GM13976 (cell line): ENCODE measurements around the gene PARK7.
"Not testable (repeated sequence)": the region's sequence is repeated elsewhere in the genome, so short reads cannot be mapped to it uniquely, and the experiment has no call there.

Source experiments
- DNase-seq: peaks from one replicate; pipeline ENCODE4 v3.0.0; 2012; ENCODE audit warnings: low spot score
- CTCF ChIP-seq: IDR thresholded peaks from 2 replicates; pipeline ENCODE4 v1.5.1; 2012; ENCODE audit warnings: borderline replicate concordance, mild to moderate bottlenecking; ENCODE audit not compliant: insufficient read depth; ENCODE audit errors: extremely low read depth, missing control alignments, control extremely low read depth
- in situ Hi-C: fragments of 300-500 bp; cut with MboI; formaldehyde crosslinking; loops from one replicate; pipeline ENCODE4 v1.12.0; 2022; ENCODE audit warnings: low sequenced_read_pairs, mixed read lengths, inconsistent platforms; ENCODE audit not compliant: unreplicated experiment

Gene PARK7

GRCh38 chr1:7961216-7962013, at the start of gene PARK7:
PARK7 (plus strand) TSS chr1:7961711; CDS start chr1:7962786, 1,075 bp downstream.
- peak; percentile 36 for TF ChIP-seq CTCF
- in situ Hi-C loops = no loop called here
- DNase-seq = peak; percentile 97

- in situ Hi-C loops = no loop called here
- no peak for TF ChIP-seq CTCF
Observed at GRCh38 chr1:7912145-7912544, 49.4 kb upstream of the PARK7 start.

DNA sequence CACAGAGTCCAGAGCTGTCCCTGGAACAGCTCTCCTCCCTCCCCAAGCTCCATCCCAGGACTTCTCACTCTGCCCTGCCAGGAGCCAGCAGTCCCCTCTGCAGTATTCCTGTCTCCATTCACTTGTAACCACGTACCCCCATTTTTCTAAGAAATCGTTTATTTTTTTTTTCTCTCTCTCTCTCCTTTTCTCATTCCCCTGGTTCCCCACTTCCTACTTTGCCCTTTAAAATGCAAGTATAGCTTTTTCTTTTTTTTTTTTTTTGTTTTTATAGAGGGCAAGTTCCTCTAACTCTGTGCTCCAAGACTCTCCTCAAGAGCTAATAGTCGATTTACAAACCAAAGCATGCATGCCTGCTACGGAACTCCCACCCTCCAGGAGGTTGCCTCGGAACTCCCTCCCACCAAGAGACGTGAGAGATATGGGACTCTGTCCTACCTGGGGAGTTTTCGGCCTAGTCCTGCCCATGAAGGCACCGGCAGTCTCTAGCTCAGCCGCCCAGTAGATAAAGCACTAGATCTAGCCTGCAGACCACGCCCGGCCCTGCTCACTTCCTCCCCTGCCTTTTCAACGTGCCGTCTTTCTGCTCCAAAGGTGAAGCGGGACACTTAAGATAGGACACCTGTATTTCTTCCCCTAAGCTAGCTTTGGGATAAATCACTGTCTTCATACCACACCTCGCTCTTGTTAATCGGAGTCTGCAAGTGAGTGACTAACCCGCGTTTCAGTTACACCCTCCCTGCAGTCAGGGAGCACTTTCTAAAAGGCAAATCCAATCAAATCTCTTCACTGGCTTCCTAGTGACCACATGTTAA, 48.6 kb upstream of the PARK7 start:
- no peak for DNase-seq
- no peak for TF ChIP-seq CTCF
- in situ Hi-C loops = no loop called here

More at GRCh38 chr1:7912145-7912544, 49.4 kb upstream of the PARK7 start:
- no peak for DNase-seq

GRCh38 chr1:7915826-7916500, 45.5 kb upstream of the PARK7 start:
- in situ Hi-C loops = no loop called here

GRCh38 chr1:7916501-7916830, 45.0 kb upstream of the PARK7 start:
- in situ Hi-C loops = no loop called here
- DNase-seq = no peak
- TF ChIP-seq CTCF = no peak

More at GRCh38 chr1:7915826-7916500, 45.5 kb upstream of the PARK7 start:
- TF ChIP-seq CTCF = no peak
- DNase-seq = no peak

DNA sequence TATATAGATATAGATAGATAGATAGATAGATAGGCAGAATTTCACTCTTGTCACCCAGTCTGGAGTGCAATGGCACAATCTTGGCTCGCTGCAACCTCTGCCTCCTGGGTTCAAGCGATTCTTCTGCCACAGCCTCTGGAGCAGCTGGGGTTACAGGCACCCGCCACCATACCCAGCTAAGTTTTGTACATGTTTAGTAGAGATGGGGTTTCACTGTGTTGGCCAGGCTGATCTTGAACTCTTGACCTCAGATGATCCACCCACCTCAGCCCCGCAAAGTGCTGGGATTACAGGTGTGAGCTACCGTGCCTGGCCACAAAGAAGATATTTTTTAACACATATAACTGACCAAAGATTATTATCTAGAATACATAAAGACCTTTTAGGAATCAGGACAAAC, 43.5 kb upstream of the PARK7 start:
- in situ Hi-C loops, DNase-seq: not testable (repeated sequence)
